Measurements from ENCODE around the gene NAV3.

DNA sequence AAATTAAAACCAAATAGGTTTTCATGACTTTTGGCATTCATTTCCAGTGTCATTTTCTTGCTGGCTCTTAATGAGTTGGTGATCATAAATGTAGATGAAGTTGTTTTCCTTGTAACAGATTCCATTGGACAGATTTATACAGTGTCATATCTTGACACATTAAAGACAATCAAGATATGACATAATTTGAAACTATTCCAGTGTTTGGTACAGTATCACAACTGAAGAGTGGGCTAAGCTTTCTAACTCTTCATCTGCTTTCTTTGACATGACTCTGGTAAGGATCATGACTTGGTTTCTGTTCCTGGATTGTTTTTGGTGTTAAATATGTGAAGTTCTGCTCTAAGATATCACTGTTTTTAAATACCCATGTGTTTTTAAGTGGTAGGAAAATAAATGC, 289.6 kb downstream of the NAV3 start:
- TF ChIP-seq POLR2A (IDR thresholded peaks at IDR 0.05) (no peak), POLR2AphosphoS5 (IDR thresholded peaks at IDR 0.05) (no peak)

All from prostate gland (tissue), 1 donor.